OCI-LY3 (cell line): ENCODE data around the gene PKIG.
A peak's percentile ranks its signal among the peaks of the same experiment; 100 is the strongest.

ENCODE experiments used
- H2AFZ ChIP-seq: fragments of 200-600, 300-600 bp; shearing (Covaris generic); 2 replicates; pipeline ENCODE4 v1.6.0; 2014; ENCODE audit warnings: antibody characterized with exemption, low read depth, low read length
- H3K27ac ChIP-seq: fragments of 200-600, 300-600 bp; sonication (generic); 2 replicates; pipeline ENCODE4 v1.5.1; 2014; ENCODE audit warnings: mild to moderate bottlenecking, low read length, moderate library complexity, mixed read lengths
- H3K27me3 ChIP-seq: fragments of 200-600, 300-600 bp; sonication (generic); 2 replicates; pipeline ENCODE4 v1.6.1; 2014; ENCODE audit warnings: low read depth, low read length, mixed read lengths
- H3K36me3 ChIP-seq: fragments of 200-600, 300-600 bp; sonication (generic); replicated peaks from 2 replicates; pipeline ENCODE3; 2014; ENCODE audit warnings: low read depth, low read length, mixed read lengths
- H3K4me1 ChIP-seq: fragments of 300-600, 200-600 bp; sonication (generic); 2 replicates; pipeline ENCODE4 v1.6.1; 2014; ENCODE audit warnings: low read length, mixed read lengths
- H3K4me2 ChIP-seq: fragments of 200-600, 300-600 bp; sonication (generic); 2 replicates; pipeline ENCODE4 v1.6.1; 2014; ENCODE audit warnings: low read length, mixed read lengths
- H3K4me3 ChIP-seq: fragments of 300-600, 200-600 bp; sonication (generic); 2 replicates; pipeline ENCODE4 v1.5.1; 2014; ENCODE audit warnings: antibody characterized with exemption, mild to moderate bottlenecking, low read length, moderate library complexity
- H3K79me2 ChIP-seq: fragments of 300-600, 200-600 bp; shearing (Covaris generic); 2 replicates; pipeline ENCODE4 v1.6.1; 2014; ENCODE audit warnings: mild to moderate bottlenecking, low read length, mixed read lengths
- H3K9ac ChIP-seq: fragments of 300-600, 200-600 bp; shearing (Covaris generic); 2 replicates; pipeline ENCODE4 v1.6.0; 2014; ENCODE audit warnings: mild to moderate bottlenecking, low read length, moderate library complexity
- H3K9me3 ChIP-seq: fragments of 200-600, 300-600 bp; shearing (Covaris generic); 2 replicates; pipeline ENCODE4 v1.6.1; 2014; ENCODE audit warnings: low read length, mixed read lengths; ENCODE audit not compliant: insufficient read depth
- H4K20me1 ChIP-seq: fragments of 200-600, 300-600 bp; sonication (generic); 2 replicates; pipeline ENCODE4 v1.6.1; 2016; ENCODE audit warnings: low read length, mixed read lengths; ENCODE audit not compliant: insufficient read depth
- EZH2phosphoT487 ChIP-seq: fragments of 200-600 bp; shearing (Covaris generic); IDR thresholded peaks from 2 replicates; pipeline ENCODE4 v1.6.1; 2018; ENCODE audit warnings: antibody characterized with exemption, mixed run types, low read depth
- TF ChIP-seq, protein P1 (sequence below): fragments of 200-600, 300-600 bp; sonication (generic); IDR thresholded peaks from 2 replicates; pipeline ENCODE4 v1.5.1; 2014; ENCODE audit warnings: antibody characterized with exemption, low read length, low read depth

The PKIG gene

GRCh38 chr20:44580581-44581268 is 1.7 kb upstream of the PKIG start:
- no peaks in the 10 kb centered on the region for H4K20me1 ChIP-seq
- TF ChIP-seq, protein P1, sequence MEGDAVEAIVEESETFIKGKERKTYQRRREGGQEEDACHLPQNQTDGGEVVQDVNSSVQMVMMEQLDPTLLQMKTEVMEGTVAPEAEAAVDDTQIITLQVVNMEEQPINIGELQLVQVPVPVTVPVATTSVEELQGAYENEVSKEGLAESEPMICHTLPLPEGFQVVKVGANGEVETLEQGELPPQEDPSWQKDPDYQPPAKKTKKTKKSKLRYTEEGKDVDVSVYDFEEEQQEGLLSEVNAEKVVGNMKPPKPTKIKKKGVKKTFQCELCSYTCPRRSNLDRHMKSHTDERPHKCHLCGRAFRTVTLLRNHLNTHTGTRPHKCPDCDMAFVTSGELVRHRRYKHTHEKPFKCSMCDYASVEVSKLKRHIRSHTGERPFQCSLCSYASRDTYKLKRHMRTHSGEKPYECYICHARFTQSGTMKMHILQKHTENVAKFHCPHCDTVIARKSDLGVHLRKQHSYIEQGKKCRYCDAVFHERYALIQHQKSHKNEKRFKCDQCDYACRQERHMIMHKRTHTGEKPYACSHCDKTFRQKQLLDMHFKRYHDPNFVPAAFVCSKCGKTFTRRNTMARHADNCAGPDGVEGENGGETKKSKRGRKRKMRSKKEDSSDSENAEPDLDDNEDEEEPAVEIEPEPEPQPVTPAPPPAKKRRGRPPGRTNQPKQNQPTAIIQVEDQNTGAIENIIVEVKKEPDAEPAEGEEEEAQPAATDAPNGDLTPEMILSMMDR, result no peak
- no peak for TF ChIP-seq EZH2phosphoT487
- peak overlapping the region; percentile 96 for H3K4me2 ChIP-seq
- peak overlapping the region; percentile 98 for H3K9ac ChIP-seq
- peak overlapping the region; percentile 90 for H3K27ac ChIP-seq
- peak overlapping the region; percentile 80 for H3K4me3 ChIP-seq
- H3K9me3 ChIP-seq, result no peaks in the 10 kb centered on the region
- H3K36me3 ChIP-seq, result peaks cover 28% of the 10 kb centered on the region
- H3K79me2 ChIP-seq, result peaks cover 84% of the 10 kb centered on the region
- peaks cover 67% of the 10 kb centered on the region for H3K4me1 ChIP-seq
- no peak overlapping the region for H2AFZ ChIP-seq
- no peaks in the 10 kb centered on the region for H3K27me3 ChIP-seq

- Histone ChIP-seq H2AFZ (no peak overlapping the region), H3K4me1 (peaks cover 64% of the 10 kb centered on the region), H3K4me2 (peak overlapping the region; percentile 96), H3K27me3 (no peaks in the 10 kb centered on the region), H3K79me2 (peaks cover 81% of the 10 kb centered on the region), H3K9ac (peak overlapping the region; percentile 98), H3K36me3 (peaks cover 30% of the 10 kb centered on the region), H3K9me3 (no peaks in the 10 kb centered on the region), H3K4me3 (peak overlapping the region; percentile 80), H4K20me1 (no peaks in the 10 kb centered on the region), H3K27ac (peak overlapping the region; percentile 90)
- TF ChIP-seq EZH2phosphoT487, result no peak
- TF ChIP-seq, protein P1, result no peak
Measured at GRCh38 chr20:44581515-44581914, 864 bp upstream of the PKIG start.

GRCh38 chr20:44583157-44583556 is 778 bp downstream of the PKIG start:
- no peak overlapping the region for H2AFZ ChIP-seq
- H3K4me2 ChIP-seq, result peak overlapping the region; percentile 96
- peak overlapping the region; percentile 98 for H3K9ac ChIP-seq
- H3K9me3 ChIP-seq, result no peaks in the 10 kb centered on the region
- peaks cover 73% of the 10 kb centered on the region for H3K4me1 ChIP-seq
- peaks cover 87% of the 10 kb centered on the region for H3K79me2 ChIP-seq
- no peaks in the 10 kb centered on the region for H3K27me3 ChIP-seq
- no peaks in the 10 kb centered on the region for H4K20me1 ChIP-seq
- peaks cover 43% of the 10 kb centered on the region for H3K36me3 ChIP-seq
- no peak for TF ChIP-seq EZH2phosphoT487
- TF ChIP-seq, protein P1, result no peak
- peak overlapping the region; percentile 90 for H3K27ac ChIP-seq
- peak overlapping the region; percentile 80 for H3K4me3 ChIP-seq

DNA sequence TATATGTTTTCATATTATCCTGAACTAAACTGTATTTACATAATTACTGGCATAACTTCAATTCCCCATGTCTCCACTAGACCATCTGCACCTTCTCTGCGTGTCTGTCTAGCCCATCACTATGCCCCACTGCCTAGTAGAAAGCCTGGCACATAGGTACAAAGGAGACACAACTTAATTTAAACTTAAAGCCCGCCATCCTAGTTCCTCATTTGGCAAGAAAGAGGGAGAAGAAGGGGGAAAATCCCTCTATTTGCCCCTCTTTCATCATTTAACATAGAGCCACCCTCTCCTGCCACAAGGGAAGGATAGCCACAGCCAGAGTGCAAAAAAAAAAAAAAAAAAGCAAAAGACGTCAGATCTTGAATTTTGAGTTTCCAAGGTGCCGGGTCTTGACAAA is 1.8 kb downstream of the PKIG start:
- peaks cover 51% of the 10 kb centered on the region for H3K36me3 ChIP-seq
- peak overlapping the region; percentile 80 for H3K4me3 ChIP-seq
- peak overlapping the region; percentile 98 for H3K9ac ChIP-seq
- peaks cover 7% of the 10 kb centered on the region; the same call in 1 of the 2 replicates for H4K20me1 ChIP-seq
- TF ChIP-seq EZH2phosphoT487, result no peak
- TF ChIP-seq, protein P1, result peak; percentile 25
- H3K9me3 ChIP-seq, result 0 out of 2 replicates have a peak, but pooled peaks cover 3% of the 10 kb centered on the region
- H2AFZ ChIP-seq, result no peak overlapping the region
- peak overlapping the region; percentile 96 for H3K4me2 ChIP-seq
- peaks cover 95% of the 10 kb centered on the region for H3K79me2 ChIP-seq
- H3K27me3 ChIP-seq, result no peaks in the 10 kb centered on the region
- H3K4me1 ChIP-seq, result peaks cover 80% of the 10 kb centered on the region
- peak overlapping the region; percentile 90 for H3K27ac ChIP-seq
